ENCODE results near the gene ST6GAL2.

Gene ST6GAL2

DNA sequence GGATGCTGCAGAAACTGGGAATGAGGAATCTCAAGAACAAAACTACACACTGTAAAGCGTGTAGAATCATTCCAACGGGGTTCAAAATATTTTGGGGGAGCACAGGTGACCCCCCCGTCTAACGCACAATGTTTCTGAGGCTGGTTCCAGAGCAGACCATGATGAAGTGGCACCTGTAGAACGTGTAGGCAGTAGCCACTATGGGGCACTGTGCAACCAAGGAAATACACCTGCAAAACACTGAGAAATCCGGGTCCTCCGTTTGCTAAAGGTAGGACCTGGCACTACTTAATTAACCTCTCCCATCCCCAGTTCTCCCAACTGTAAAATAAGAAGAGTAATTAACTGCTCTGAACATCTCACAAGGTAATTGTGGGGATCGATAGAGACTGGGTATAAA is 22.6 kb downstream of the ST6GAL2 start:
- Histone ChIP-seq H3K36me3 (no peaks in the 10 kb centered on the region), H3K4me3 (ENCODE audit: low read depth, low read length) (no peak overlapping the region), H3K27me3 (ENCODE audit: insufficient read depth, low read depth, severe bottlenecking) (peaks cover 80% of the 10 kb centered on the region), H3K9me3 (ENCODE audit: severe bottlenecking) (no peaks in the 10 kb centered on the region), H3K27ac (no peak overlapping the region)
- no peak for DNase-seq
- TF ChIP-seq, protein P1, sequence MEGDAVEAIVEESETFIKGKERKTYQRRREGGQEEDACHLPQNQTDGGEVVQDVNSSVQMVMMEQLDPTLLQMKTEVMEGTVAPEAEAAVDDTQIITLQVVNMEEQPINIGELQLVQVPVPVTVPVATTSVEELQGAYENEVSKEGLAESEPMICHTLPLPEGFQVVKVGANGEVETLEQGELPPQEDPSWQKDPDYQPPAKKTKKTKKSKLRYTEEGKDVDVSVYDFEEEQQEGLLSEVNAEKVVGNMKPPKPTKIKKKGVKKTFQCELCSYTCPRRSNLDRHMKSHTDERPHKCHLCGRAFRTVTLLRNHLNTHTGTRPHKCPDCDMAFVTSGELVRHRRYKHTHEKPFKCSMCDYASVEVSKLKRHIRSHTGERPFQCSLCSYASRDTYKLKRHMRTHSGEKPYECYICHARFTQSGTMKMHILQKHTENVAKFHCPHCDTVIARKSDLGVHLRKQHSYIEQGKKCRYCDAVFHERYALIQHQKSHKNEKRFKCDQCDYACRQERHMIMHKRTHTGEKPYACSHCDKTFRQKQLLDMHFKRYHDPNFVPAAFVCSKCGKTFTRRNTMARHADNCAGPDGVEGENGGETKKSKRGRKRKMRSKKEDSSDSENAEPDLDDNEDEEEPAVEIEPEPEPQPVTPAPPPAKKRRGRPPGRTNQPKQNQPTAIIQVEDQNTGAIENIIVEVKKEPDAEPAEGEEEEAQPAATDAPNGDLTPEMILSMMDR (IDR thresholded peaks at IDR 0.05; ENCODE audit: low read depth, low read length) = peak; percentile 26; the same call in 1 of the 2 replicates

DNA sequence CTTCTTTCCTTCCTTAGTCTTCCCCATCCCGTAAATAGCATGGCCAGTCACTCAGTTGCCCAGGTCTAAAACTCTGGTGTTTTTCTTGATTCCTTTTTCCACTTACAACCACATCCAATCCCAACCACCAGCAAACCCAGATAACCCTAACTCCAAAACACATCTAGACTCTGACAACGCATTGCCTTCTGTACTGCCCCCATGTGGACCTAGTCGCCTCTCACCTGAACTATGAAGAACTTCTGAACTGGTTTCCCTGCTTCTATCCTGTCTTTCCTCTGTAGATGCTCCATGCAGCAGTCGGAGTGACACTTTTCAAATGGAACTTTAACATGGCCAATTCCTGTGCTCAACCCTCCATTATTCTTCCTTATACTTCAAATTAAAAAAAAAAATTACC is 26.5 kb downstream of the ST6GAL2 start:
- peaks cover 63% of the 10 kb centered on the region for H3K27me3 ChIP-seq (ENCODE audit: insufficient read depth, low read depth, severe bottlenecking)
- H3K9me3 ChIP-seq (ENCODE audit: severe bottlenecking) = no peaks in the 10 kb centered on the region
- no peak for DNase-seq

DNA sequence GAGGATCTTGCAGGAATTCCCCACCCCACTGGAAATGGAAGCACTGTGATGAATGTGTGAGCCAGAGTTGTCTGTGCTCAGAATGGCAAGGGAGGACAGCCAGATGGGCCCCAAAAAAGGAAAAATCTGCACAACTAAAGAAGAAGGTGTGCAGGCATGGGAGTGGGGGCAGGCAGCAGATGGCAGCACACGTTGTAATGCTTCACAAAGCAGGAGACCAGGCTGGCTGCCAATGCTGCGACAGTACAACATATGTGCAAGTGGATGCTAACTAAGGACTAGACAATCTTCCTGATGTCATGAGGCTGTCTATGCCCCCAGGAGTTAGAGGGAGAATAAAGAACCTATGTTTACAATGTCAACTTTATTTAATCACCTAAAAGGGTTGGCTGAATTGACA is 27.2 kb downstream of the ST6GAL2 start:
- Histone ChIP-seq H3K27me3 (ENCODE audit: insufficient read depth, low read depth, severe bottlenecking) (peaks cover 61% of the 10 kb centered on the region), H3K4me3 (ENCODE audit: low read depth, low read length) (no peak overlapping the region), H3K9me3 (ENCODE audit: severe bottlenecking) (no peaks in the 10 kb centered on the region), H3K27ac (no peak overlapping the region), H3K36me3 (no peaks in the 10 kb centered on the region)
- TF ChIP-seq, protein P1 (IDR thresholded peaks at IDR 0.05; ENCODE audit: low read depth, low read length) = no peak
- no peak for DNase-seq

More for the DNA sequence above, 26.5 kb downstream of the ST6GAL2 start:
- Histone ChIP-seq H3K27ac (no peak overlapping the region), H3K4me3 (ENCODE audit: low read depth, low read length) (no peak overlapping the region), H3K36me3 (no peaks in the 10 kb centered on the region)
- TF ChIP-seq, protein P1 (IDR thresholded peaks at IDR 0.05; ENCODE audit: low read depth, low read length) = no peak

DNA sequence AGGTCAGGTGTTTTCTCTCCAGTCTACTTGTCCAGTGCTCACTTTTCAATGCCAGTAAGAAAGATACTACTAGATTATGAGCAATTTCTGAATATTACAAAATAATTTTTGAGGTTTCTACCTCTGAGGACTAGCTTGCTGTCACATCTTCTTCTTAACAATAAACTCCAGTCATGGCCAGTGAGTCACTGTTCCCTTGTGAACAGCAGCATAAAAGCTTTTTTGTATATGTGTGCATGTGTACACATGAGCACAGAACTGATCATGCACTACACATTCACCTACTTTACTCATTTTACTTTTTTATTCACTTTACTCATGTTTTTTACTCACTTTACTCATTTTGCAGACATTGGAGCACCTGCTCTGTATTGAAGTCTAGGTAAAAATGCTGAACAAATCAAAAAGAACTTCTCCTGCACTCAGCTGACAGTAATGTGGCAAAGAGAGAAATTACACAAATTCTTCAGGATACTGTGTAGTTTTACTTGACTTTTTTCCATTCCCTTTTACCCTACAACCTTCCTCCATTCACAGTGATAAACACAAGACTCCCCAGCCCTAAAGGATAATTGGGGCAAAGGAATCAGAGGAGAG is 28.0 kb downstream of the ST6GAL2 start:
- Histone ChIP-seq H3K36me3 (no peaks in the 10 kb centered on the region), H3K9me3 (ENCODE audit: severe bottlenecking) (no peaks in the 10 kb centered on the region), H3K27ac (no peak overlapping the region), H3K4me3 (ENCODE audit: low read depth, low read length) (no peak overlapping the region), H3K27me3 (ENCODE audit: insufficient read depth, low read depth, severe bottlenecking) (peaks cover 60% of the 10 kb centered on the region)
- DNase-seq = no peak
- TF ChIP-seq, protein P1 (IDR thresholded peaks at IDR 0.05; ENCODE audit: low read depth, low read length) = no peak

DNA sequence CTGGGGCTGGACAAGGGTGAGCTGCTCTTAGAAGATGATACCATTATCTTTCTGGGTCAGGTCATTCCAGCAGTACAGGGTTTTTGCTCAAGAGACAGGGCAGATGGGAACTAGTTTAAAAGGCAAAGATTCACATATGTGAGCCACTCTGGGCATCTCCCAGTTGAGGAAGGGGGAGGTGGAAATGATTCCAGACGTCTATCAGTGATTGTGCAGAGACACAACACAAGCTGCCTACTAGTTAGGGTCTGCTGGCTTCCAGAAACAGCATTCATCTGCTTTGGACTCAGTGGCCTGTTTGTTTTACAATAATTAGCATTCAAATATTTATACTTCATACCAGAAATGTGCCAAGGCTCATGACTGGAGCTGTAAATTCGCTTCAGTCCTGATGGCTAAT is 32.3 kb downstream of the ST6GAL2 start:
- DNase-seq = no peak
- H3K27ac ChIP-seq = no peak overlapping the region
- no peaks in the 10 kb centered on the region for H3K36me3 ChIP-seq
- no peaks in the 10 kb centered on the region for H3K9me3 ChIP-seq (ENCODE audit: severe bottlenecking)
- peaks cover 54% of the 10 kb centered on the region for H3K27me3 ChIP-seq (ENCODE audit: insufficient read depth, low read depth, severe bottlenecking)
- TF ChIP-seq, protein P1 (IDR thresholded peaks at IDR 0.05; ENCODE audit: low read depth, low read length) = no peak
- H3K4me3 ChIP-seq (ENCODE audit: low read depth, low read length) = no peak overlapping the region

Data from WERI-Rb-1 (cell line).